Measurements from ENCODE around the gene NANS.
"Not testable (repeated sequence)": the region's sequence is repeated elsewhere in the genome, so short reads cannot be mapped to it uniquely, and the experiment has no call there.

Gene NANS

GRCh38 chr9:98124637-98125426 is 68.3 kb downstream of the NANS start:
- TF ChIP-seq ZFX (IDR thresholded peaks at IDR 0.05; ENCODE audit: borderline replicate concordance) (no peak), CTCF (IDR thresholded peaks at IDR 0.05) (no peak)
- no peak overlapping the region for H3K27ac ChIP-seq

DNA sequence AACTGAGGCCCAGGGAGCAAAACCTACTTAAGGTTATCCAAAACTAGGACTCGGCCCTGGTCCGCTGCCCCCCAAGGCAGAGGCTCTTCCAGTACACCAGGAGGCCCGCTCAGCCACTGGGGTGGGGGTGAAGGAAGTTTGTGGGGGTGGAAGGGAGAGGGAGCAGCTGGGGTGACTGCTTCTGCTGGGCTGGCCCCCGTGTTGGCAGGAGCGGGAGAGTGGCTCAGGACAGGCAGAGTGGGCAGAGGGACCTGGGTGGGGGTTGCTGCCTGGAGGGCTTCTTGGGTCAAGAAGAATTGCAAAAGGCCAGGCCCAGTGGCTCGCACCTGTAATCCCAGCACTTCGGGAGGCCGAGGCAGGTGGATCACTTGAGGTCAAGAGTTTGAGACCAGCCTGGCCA is 70.7 kb downstream of the NANS start:
- H3K27ac ChIP-seq: no peak overlapping the region
- TF ChIP-seq CTCF (IDR thresholded peaks at IDR 0.05) (no peak), ZFX (IDR thresholded peaks at IDR 0.05; ENCODE audit: borderline replicate concordance) (no peak)

DNA sequence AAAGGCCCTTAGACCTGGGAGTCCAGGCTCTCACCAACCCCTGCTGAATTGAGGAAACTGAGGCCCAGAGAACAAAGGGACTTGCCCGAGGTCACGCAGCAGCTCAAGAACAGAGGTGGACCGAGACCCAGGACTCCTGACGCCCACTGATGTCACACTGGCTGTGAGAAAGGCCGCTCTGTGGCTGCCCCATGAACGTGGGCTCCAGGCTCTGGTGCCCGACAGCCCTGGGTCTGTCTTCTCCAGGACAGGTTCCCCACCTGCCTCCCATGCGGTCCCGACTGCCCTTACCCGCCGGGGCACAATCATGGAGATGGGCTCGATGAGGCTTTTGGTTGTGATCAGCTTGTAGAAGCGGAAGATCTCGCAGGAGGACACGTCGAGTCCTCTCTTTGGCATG is 71.8 kb downstream of the NANS start:
- no peak overlapping the region for H3K27ac ChIP-seq
- no peak for TF ChIP-seq ZFX (IDR thresholded peaks at IDR 0.05; ENCODE audit: borderline replicate concordance)
- TF ChIP-seq CTCF (IDR thresholded peaks at IDR 0.05): no peak

GRCh38 chr9:98129451-98129881 is 72.9 kb downstream of the NANS start:
- TF ChIP-seq CTCF (IDR thresholded peaks at IDR 0.05): no peak
- no peak overlapping the region for H3K27ac ChIP-seq

GRCh38 chr9:98130060-98130459 is 73.5 kb downstream of the NANS start:
- H3K27ac ChIP-seq: not testable (repeated sequence)

GRCh38 chr9:98130576-98131228 is 74.2 kb downstream of the NANS start:
- H3K27ac ChIP-seq: no peak overlapping the region
- no peak for TF ChIP-seq CTCF (IDR thresholded peaks at IDR 0.05)
- no peak for TF ChIP-seq ZFX (IDR thresholded peaks at IDR 0.05; ENCODE audit: borderline replicate concordance)

DNA sequence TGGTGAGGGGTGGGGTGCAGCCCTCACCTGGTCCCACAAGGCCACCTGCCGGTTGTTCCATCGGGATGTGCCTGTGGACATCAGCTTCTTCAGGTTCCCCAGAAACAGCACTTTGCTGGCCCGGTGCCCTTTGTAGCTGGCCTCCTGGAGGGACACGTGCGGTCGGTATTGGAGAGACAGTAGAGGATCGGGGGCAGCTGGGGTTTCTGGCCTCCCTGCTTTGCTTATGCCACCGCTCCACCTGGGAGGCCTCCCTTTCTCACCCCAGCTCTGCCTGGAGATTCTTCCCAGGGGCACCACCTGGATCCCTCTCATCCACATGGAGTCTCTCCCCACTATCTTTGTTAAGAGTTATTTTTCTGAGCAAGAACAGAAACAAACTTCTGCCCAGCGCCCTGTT is 75.6 kb downstream of the NANS start:
- no peak overlapping the region for H3K27ac ChIP-seq

More for the DNA sequence above, 75.6 kb downstream of the NANS start:
- TF ChIP-seq ZFX (IDR thresholded peaks at IDR 0.05; ENCODE audit: borderline replicate concordance): no peak
